Lung microvascular endothelial cell (primary cell): ENCODE data around the gene RGPD6. TPM values are rescaled to one million over a fixed set of nuclear protein-coding genes. Genes with fewer than 3 reads are reported as not detected.
"Not testable (repeated sequence)": the region's sequence is repeated elsewhere in the genome, so short reads cannot be mapped to it uniquely, and the experiment has no call there.

Experiments used
- DNase-seq, 2 donors: peaks; one replicate each; pipeline versions ENCODE4 v3.0.0 to v3.0.0-alpha.2; 2010; ENCODE audit warnings: low read depth in 2 of 2
- total RNA-seq: library from RNA; depleted of rRNA; stranded (reverse); fragments of >200 nt; gene quantifications from 2 replicates; pipeline ENCODE4 v1.2.1, GENCODE V29; 2014

Gene RGPD6
- total RNA-seq = 21.1 and 32.3 TPM in 2 replicates

GRCh38 chr2:110576763-110577416 lies at the start of gene RGPD6:
TSS of gene RGPD6 (minus strand) at chr2:110577222. CDS start at chr2:110577024, 198 bp downstream.
- not testable (repeated sequence) for DNase-seq

- not testable (repeated sequence) for DNase-seq
Measured at GRCh38 chr2:110619326-110619939, 42.4 kb upstream of the RGPD6 start.

- DNase-seq = not testable (repeated sequence)
Measured at GRCh38 chr2:110613927-110614326, 36.9 kb upstream of the RGPD6 start.

- not testable (repeated sequence) for DNase-seq
Measured at GRCh38 chr2:110610613-110611250, 33.7 kb upstream of the RGPD6 start.

- DNase-seq = not testable (repeated sequence)
Measured at GRCh38 chr2:110609843-110610612, 33.0 kb upstream of the RGPD6 start.

- DNase-seq = not testable (repeated sequence)
Measured at GRCh38 chr2:110608788-110609502, 31.9 kb upstream of the RGPD6 start.

- not testable (repeated sequence) for DNase-seq
Measured at GRCh38 chr2:110605057-110605456, 28.0 kb upstream of the RGPD6 start.

GRCh38 chr2:110603917-110604591 lies 27.0 kb upstream of the RGPD6 start:
- not testable (repeated sequence) for DNase-seq

- DNase-seq = not testable (repeated sequence)
Measured at GRCh38 chr2:110602139-110602538, 25.1 kb upstream of the RGPD6 start.

GRCh38 chr2:110591973-110592372 lies 15.0 kb upstream of the RGPD6 start:
- not testable (repeated sequence) for DNase-seq

GRCh38 chr2:110589677-110590330 lies 12.8 kb upstream of the RGPD6 start:
- not testable (repeated sequence) for DNase-seq

GRCh38 chr2:110588520-110588919 lies 11.5 kb upstream of the RGPD6 start:
- DNase-seq = not testable (repeated sequence)

GRCh38 chr2:110579216-110579965 lies 2.4 kb upstream of the RGPD6 start:
- DNase-seq = not testable (repeated sequence)

GRCh38 chr2:110578429-110578828 lies 1.4 kb upstream of the RGPD6 start:
- DNase-seq = not testable (repeated sequence)

- DNase-seq = not testable (repeated sequence)
Measured at GRCh38 chr2:110499755-110500377, 77.2 kb downstream of the RGPD6 start.

GRCh38 chr2:110496027-110496426 lies 81.0 kb downstream of the RGPD6 start:
- DNase-seq = not testable (repeated sequence)

- DNase-seq = not testable (repeated sequence)
Measured at GRCh38 chr2:110494488-110494887, 82.5 kb downstream of the RGPD6 start.

GRCh38 chr2:110488991-110489390 lies 88.0 kb downstream of the RGPD6 start:
- DNase-seq = not testable (repeated sequence)

- DNase-seq = not testable (repeated sequence)
Measured at GRCh38 chr2:110482697-110483096, 94.3 kb downstream of the RGPD6 start.
